Stromal cell of bone marrow (primary cell): ENCODE results near the gene NOSTRIN.
A peak's percentile ranks its signal among the peaks of the same experiment; 100 is the strongest.
"Not testable (repeated sequence)": the region's sequence is repeated elsewhere in the genome, so short reads cannot be mapped to it uniquely, and the experiment has no call there.

Source experiments
- DNase-seq: peaks from one replicate; pipeline ENCODE4 v3.0.0-alpha.2; 2012; ENCODE audit warnings: low read depth

Gene NOSTRIN, protein sequence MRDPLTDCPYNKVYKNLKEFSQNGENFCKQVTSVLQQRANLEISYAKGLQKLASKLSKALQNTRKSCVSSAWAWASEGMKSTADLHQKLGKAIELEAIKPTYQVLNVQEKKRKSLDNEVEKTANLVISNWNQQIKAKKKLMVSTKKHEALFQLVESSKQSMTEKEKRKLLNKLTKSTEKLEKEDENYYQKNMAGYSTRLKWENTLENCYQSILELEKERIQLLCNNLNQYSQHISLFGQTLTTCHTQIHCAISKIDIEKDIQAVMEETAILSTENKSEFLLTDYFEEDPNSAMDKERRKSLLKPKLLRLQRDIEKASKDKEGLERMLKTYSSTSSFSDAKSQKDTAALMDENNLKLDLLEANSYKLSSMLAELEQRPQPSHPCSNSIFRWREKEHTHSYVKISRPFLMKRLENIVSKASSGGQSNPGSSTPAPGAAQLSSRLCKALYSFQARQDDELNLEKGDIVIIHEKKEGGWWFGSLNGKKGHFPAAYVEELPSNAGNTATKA

DNA sequence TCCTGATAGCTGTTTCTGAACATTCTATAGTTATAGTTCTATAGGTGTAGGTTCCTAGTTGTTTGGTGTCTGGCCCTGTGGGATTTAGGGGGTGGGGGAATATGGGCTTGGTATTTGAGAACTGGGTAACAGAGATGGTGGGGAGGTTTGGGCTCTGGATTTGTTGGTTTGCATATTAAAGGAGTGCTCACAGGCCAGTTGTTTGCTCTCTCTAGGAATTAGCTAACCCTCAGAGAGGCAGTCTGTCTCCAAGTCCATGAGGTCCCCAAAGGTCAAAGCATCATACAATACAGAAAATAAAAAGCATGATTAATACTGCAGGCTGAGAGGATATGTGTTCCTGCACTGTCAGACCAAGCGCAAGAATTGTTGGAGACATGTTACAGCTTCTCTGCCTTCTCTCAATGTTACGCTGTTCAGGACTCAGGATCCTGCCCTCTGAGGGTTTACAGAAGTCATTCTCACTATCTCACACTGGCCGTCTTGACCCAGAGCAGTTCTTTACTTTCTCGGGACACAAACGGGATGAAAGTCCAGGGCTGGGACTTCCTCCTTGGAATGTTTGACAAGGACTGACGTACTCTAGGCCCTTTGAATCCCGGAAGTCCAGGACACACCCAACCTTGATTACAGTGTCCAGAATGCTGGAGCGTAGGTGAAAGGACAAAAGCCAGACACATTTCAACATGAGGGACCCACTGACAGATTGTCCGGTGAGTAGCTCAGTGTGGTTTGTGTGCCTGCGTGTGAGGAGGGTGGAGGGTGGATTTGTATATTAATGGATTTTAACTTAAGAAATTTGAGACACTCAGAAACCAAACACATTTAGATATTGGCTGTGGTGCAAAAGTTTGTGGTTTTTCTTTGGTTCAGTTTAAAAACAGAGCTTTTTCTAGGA, at the start of gene NOSTRIN:
TSS of gene NOSTRIN (plus strand) at position 677 of the 898 bp plus-strand sequence. CDS start at position 687, 10 bp downstream.
- DNase-seq, result peak; percentile 21

DNA sequence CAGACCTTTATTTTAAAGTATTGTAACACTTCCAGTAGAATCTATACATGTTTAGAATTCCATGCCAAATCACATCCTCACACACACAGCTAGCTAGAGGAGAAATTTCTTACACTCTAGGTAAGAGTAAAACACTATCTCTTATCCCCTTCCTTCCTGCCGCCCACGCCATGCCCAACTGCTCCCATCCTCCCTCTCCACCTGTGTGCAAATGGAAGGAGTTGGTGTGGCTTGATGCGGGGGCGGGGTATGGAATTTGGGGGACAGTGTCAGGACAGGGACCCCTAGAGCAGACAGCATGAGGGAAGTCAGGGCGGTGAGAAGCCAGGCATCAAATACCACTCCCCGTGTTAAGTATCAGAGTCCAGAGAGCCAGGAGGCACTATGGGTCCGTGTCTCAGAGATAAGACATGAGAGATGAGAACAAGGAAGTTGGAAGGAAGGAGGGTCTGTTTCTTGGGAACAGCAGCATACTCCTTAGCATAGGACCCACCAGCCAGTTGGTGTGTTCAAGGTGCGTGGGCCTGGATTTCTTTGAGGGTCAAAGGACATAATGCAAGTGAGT, 48.6 kb upstream of the NOSTRIN start:
- DNase-seq, result no peak

DNA sequence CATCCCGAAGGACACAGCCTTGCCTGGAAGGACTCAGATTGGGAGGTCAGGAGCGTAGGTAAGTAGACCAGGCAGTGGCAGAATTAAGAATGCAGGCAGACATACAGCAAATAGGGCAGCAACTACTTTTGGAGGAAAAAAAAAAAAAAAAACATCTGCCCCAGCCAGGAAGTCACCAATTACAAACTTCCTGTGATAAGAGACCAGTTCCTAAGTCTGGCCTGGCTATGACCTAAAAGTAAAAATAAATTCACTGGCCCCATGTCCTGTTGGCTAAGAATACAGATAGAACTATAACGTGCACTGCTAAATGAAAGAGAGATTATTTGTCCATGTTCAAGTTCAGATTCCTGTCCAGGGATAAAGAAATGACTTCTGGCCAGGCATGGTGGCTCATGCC, 45.2 kb upstream of the NOSTRIN start:
- no peak for DNase-seq

DNA sequence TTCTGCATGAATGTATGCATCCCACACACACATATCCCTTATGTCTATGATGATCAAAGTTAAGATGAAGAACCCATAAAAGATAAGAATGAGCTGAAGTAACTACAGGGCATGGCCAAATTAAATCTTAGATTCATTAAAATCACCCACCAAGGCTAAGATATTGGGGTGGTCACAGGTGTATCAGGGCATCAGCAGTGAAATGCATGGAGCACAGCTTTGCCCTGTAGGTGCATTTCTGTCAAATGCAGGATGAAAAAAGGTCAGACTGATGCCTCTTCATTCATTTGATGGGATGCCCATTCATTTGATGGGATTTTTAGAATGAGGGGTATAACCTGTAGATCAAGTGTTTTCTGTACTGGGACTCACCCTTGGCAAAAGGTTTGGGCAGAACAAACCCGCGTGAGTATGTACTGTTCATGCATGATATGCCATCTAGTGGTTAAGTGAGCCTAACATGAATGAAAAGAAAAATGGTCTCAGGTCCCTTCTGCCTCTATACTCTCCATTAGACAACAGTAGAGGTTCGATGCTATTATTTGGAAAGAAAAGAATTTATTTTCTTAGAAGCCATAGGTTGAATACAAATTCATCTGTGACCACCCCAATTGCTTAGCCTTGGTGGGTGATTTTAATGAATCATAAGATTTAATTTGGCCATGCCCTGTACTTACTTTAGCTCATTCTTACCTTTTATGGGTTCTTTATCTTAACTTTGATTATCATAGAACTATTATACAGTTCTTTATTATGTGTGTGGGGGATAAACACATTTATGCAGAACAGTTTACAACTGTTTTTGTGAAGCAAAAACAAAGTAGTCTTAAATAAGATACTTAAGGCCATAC, 43.2 kb upstream of the NOSTRIN start:
- peak; percentile 35 for DNase-seq

DNA sequence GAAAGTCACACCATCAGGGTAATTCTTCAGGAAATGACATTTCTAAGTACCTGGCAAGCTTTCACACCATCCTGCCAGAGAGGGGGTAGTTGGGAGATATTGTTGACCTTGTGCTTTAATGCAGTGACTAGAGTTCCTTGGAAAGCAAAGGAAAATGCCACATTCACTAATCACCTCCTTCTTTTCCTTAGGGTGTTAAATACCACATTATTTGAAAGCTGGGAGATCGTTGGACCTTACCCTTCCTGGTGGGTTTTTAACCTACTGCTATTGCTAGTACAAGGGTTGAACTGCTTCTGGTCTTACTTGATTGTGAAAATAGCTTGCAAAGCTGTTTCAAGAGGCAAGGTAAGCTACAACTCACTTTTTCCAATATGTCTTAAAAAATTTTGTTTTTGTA, 37.0 kb upstream of the NOSTRIN start:
- DNase-seq, result no peak

DNA sequence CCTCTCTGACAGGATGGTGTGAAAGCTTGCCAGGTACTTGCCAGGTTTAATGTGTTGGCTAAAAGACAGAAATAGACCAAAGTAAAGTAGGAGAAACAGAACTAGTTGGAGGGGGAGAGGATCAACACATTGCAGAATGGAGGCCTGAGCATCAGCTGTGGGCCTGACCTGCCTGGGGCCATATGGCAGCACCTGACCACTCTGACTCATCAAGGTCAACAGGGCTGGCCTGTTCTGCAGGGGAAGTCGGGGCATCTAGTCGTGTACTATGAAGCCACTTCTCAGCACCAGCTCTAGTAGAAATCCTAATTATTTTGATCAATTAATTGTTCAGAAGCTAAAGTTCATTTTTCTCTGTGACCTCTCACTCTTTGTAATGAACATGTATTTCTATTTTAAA, 35.8 kb upstream of the NOSTRIN start:
- DNase-seq, result no peak

DNA sequence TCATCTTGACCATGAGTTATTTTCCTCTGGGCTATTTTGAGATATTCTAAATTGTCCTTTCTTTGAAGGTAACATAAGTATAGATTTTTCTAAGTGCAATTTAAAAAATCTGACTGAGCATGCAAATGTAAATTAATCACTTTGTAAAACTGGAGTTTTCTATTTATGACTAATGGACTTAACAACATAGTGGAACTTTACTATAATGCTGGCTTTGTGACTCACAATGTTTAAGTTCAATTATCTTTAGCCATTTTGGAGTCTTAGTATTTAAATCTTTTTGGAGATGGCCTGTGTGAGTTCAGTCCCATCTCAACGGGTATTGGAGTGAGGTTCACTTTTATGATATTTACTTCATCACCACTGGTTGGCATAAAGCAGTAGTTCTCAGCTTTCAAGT, 35.2 kb upstream of the NOSTRIN start:
- DNase-seq, result no peak

DNA sequence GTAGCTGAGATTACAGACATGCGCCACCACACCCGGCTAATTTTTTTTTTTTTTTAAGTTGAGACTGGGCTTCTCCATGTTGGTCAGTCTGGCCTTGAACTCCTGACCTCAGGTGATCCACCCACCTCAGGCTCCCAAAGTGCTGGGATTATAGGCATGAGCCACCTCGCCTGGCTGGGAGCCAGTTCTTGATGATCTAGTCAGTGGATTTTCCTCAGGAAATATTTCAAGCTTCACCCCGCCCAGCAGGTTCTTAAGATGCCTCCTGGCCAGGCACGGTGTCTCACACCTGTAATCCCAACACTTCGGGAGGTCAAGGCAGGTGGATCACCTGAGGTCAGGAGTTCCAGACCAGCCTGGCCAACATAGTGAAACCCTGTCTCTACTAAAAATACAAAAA, 34.1 kb upstream of the NOSTRIN start:
- not testable (repeated sequence) for DNase-seq

DNA sequence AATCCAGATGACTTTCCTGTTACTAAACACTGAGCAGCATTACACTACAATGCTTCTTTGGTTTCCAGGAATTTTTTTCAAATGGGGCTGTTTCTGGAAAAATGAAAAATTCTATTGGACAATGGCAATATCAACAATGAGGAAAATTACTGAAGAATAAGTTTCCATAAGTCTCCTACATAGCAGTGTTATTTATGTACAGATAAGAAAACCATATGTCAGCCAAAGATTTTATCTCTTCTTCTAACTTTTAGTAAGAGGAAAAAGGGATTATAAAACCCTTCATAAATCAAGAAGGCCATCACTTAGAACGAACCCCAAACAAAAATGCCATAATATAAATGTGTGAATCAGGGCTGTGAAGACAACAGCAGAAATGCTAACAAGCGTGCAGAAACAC, 31.6 kb upstream of the NOSTRIN start:
- no peak for DNase-seq

DNA sequence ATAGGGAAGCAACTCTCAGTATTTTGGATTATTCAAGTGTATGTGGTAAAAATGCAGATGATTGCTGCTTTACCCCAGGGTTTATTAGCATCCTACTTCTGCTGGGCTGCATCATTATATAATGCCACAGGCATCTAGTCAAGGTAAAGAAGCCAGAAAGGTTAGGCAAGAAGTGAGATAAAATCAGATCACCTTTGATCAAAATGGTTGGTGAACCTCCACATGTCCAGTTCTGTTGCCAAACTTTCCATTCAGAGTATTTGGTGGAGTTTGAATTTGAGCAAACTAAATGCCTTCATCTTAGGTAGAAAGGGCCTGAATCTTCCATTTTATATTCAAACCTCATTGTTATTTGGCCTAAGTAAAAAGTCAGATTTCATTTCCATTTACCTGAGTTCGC, 29.7 kb upstream of the NOSTRIN start:
- DNase-seq, result no peak

DNA sequence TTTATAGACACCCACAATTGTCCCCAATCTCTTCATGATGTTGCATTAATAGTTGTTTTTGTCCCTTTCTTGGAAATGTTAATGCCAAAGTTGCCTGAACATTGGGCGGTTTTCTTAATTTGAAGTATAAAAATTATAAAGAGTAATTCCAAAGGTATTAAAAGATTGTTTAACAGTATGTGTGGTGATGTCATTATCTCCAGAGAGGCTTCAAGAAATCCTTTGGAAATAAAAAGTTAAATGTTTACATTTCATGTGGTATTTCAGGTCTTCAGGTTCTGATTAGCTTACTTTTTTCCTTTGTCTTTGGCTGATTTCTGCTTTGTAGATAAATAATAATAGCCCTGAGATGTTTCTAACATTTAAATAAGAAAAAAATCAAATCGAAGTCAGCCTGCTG, 29.3 kb upstream of the NOSTRIN start:
- no peak for DNase-seq

DNA sequence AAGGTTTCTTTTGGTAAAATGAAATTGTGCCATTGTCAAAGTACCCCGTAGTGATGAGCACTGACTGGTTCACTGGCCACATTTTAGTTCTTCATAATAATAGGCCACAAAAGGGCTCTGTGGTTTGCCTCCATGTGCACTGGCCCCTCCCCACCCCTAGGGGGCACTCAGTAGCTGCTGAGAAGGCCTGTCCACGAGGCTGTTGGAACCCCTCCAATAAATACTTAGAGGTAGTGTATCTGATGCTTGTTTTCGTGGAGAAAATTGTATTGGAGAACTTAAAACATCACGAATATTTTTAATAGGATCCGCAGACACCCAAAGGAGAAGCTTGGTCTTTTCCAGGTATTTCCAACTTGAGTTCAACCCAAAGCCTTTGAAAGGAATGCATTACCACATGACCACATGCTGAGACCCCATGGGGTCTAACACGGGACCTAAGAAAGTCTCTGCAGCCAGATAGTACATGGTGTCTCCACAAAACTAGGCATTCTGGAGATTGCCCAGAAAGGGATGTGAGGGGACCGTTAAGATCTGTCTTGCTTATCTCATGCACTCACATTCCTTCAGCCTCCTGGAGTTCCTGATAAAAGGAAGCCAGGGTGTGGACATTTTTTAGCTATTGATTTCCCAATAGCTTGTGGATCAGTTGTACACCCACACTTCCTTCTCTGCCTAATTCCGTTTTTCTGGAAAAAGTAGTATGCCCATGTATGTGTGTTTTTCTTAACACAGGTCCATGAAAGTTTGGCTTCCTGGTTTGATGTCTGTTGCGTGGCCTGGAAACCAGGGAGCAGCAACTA, 28.5 kb upstream of the NOSTRIN start:
- peak; percentile 38 for DNase-seq

DNA sequence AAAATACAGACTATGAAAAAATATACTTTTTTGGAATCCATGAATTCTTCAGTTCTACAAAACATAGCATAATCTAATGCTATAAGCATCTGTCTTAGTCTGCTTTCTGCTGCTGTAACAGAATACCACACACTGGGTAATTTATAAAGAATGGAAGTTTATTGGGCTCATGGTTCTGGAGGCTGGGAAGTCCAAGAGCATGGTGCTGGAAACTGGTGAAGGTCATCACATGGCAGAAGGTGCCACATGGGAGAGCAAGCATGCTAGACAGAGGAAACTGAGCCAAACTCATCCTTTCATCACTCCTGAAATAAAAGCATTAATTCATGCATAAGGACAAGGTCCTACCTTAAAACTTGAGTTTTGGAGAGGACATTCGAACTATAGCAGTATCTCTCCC, 26.6 kb upstream of the NOSTRIN start:
- no peak for DNase-seq

DNA sequence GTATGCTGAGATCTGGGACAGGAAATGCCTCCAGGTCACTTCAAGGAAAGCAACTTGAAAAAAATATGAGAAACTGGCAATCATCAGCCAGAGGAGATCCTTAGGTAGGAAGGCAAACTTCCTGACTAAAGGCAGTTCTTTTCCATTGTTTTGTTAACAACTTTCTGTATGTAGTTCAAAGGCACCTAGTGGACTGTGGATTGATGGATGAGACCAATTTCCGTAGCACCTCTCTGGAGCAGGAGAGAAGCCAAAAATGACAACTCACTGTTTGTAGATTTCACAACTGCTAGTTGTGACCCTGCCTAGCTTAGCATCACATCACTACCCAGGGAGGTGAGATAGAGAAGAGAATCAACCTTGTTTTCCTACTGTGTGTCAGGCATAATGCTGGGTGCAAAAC, 21.8 kb upstream of the NOSTRIN start:
- no peak for DNase-seq

DNA sequence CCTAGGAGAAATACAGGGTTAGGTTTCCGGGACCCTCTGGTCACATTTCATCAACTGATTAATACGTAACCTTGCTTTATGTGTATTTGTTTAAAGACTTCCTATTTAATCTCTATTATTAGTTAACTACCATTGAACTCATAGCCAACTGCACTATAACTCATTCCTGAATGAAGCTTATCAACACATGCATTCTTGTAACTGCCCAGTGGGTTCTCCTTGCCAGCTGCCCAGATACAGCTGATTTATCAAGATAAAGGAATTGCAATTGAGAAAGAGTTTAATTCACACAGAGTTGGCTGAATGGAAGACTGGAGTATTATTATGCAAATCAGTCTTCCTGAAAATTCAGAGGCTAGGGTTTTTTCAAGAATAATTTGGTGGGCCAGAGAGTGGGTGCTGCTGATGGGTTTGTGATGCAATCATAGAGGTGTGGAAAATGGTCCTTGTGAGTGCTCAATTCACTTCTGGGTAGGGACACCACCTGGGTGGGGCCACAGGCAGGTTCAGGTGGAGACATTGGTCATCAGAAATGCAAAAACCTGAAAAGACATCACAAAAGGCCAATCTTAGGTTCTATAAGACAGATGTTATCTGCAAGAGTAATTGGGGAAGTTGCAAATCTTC, 21.1 kb upstream of the NOSTRIN start:
- no peak for DNase-seq

DNA sequence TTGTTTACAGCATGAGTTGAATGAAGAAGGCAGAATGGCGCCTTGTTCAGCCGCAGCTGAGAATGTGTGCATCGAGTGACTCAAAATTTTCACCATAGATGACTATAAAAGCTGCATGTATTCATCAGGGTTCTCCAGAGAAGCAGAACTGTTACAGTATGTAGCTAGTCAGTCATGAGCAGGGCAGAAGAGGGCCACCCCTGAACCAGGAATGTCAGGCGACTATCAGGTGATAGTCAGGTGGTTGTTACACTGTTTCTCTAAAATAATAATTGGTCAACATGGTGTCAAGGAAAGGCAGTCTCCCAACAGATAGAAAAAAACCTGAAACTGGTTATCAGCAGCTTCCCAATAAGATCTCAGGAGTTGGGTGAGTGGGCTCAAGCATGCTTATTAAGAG, 20.2 kb upstream of the NOSTRIN start:
- DNase-seq, result no peak

DNA sequence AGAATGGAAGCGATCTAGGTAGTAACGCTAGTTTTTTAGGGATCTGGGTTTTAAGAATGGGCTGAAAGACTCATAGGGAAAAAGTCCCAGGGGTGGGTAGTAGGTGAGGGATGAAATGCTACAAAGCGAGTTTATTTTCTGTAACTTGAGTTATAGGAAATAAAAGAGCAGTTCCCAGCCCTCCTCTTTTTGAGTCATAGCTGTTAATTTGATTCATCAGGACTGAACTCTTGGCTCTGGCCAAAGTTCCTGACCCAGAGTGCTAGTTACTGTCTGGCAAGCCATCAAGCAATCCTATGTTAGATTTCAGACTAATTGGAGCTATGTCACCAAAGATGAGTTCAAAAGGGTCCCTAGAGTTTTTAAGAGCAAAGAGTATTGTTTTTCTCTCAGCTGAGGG, 17.4 kb upstream of the NOSTRIN start:
- no peak for DNase-seq

DNA sequence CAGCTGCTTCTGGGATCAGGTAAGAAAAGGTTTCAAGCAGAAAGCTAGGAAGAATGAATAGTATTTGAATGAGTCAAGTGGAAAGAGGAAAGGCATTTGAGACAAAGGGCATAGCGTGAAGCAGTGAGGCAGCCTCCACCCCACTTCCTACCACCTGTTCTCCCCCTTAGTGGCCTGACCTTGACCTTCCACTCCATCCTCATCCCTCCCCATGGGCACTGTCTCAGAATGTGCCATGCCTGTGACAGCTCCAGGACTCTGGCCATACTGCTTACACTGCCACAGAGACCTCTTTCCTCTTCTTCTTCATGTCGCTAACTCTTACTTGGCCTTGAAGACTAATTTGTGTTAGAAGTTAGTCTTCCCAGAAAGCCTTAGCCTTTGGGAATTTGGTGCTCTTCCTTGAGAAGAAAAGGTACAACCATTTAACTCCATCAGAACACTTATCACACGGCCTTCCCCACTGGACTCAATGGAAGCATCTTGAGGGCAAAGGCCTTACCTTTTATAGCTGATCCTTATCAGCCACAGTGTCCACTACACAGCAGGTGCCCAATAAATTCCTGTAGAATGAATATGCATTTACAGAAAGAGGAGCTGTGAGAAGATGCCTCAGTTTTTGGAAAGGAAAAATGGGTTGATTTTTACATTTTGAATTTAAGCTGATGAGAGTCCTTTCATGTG, 15.2 kb upstream of the NOSTRIN start:
- no peak for DNase-seq

DNA sequence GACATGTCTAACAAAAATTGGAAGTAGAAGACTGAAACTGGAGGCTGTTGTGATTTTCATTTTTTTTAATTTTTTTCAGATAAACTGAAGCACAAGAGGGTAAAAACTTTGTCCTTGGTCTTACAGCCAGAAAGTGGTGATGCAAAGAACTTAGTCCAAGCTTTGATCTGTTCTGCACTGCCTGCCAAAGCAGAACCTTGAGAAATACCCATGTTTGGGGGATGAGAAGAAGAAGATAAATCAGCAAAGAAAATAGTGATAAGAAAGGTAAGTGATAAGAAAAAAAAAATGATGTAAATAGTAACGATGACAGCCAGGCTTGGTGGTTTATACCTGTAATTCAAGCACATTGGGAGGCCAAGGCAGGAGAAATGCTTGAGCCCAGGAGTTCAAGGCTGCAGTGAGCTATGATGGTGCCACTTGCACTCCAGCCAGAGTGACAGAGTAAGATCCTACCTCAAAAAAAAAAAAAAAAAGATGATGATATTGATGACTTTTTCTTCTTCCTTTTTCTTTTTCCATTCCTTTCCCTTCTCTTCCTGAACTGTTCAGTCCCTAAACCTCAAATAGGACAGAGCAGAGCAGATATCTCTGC, 14.6 kb upstream of the NOSTRIN start:
- DNase-seq, result no peak
